MM.1S (cell line): Measurements from ENCODE around the gene HINT2.

ENCODE experiments used
- DNase-seq: peaks from one replicate; pipeline ENCODE4 v3.0.0-alpha.2; 2015
- H2AFZ ChIP-seq: fragments of 300-600 bp; sonication (generic); 2 replicates; pipeline ENCODE4 v1.6.0; 2016; ENCODE audit warnings: antibody characterized with exemption, low read length
- H3F3A ChIP-seq: fragments of 300-600 bp; sonication (generic); 2 replicates; pipeline ENCODE4 v1.6.1; 2016; ENCODE audit warnings: mild to moderate bottlenecking, antibody characterized with exemption, low read length, moderate library complexity, mixed read lengths; ENCODE audit not compliant: insufficient read depth
- H3K27ac ChIP-seq: fragments of 300-600 bp; sonication (generic); 2 replicates; pipeline ENCODE4 v1.5.1; 2016; ENCODE audit warnings: mild to moderate bottlenecking, low read length
- H3K27me3 ChIP-seq: fragments of 300-600 bp; sonication (generic); replicated peaks from 2 replicates; pipeline ENCODE4 v1.6.0; 2016; ENCODE audit warnings: low read length; ENCODE audit not compliant: insufficient read depth
- H3K36me3 ChIP-seq: fragments of 300-600 bp; sonication (generic); replicated peaks from 2 replicates; pipeline ENCODE4 v1.6.1; 2016; ENCODE audit warnings: mild to moderate bottlenecking, low read length, mixed read lengths; ENCODE audit not compliant: insufficient read depth
- H3K4me1 ChIP-seq: fragments of 300-600 bp; sonication (generic); 2 replicates; pipeline ENCODE4 v1.6.1; 2016; ENCODE audit warnings: low read length, mixed read lengths
- H3K4me2 ChIP-seq: fragments of 300-600 bp; sonication (generic); 2 replicates; pipeline ENCODE4 v1.6.0; 2016; ENCODE audit warnings: low read depth, low read length
- H3K4me3 ChIP-seq: fragments of 300-600 bp; sonication (generic); 2 replicates; pipeline ENCODE4 v1.5.1; 2016; ENCODE audit warnings: low read length, mixed read lengths
- H3K79me2 ChIP-seq: fragments of 300-600 bp; sonication (generic); 2 replicates; pipeline ENCODE4 v1.6.1; 2016; ENCODE audit warnings: mixed run types, low read length, mixed read lengths
- H3K9ac ChIP-seq: fragments of 300-600 bp; sonication (generic); 2 replicates; pipeline ENCODE4 v1.6.1; 2016; ENCODE audit warnings: low read length, mixed read lengths
- H3K9me2 ChIP-seq: fragments of 300-600 bp; sonication (generic); replicated peaks from 2 replicates; pipeline ENCODE4 v1.6.1; 2016; ENCODE audit warnings: mild to moderate bottlenecking, low read length, mixed read lengths; ENCODE audit not compliant: insufficient read depth
- H3K9me3 ChIP-seq: fragments of 300-600 bp; sonication (generic); replicated peaks from 2 replicates; pipeline ENCODE4 v1.6.1; 2016; ENCODE audit warnings: mild to moderate bottlenecking, low read length, mixed read lengths; ENCODE audit not compliant: insufficient read depth
- H4K20me1 ChIP-seq: fragments of 300-600 bp; sonication (generic); 2 replicates; pipeline ENCODE4 v1.6.1; 2016; ENCODE audit warnings: mild to moderate bottlenecking, low read length, moderate library complexity, mixed read lengths; ENCODE audit not compliant: insufficient read depth
- CTCF ChIP-seq: fragments of 300-600 bp; sonication (generic); IDR thresholded peaks from 2 replicates; pipeline ENCODE4 v1.5.1; 2016; ENCODE audit warnings: antibody characterized with exemption, low read length, mixed read lengths
- EZH2 ChIP-seq: fragments of 300-600 bp; sonication (generic); optimal IDR thresholded peaks from 2 replicates; pipeline ENCODE3; 2017; ENCODE audit warnings: low read depth, mild to moderate bottlenecking, antibody characterized with exemption, low read length, mixed read lengths
- EZH2phosphoT487 ChIP-seq: fragments of 300-600 bp; sonication (generic); IDR thresholded peaks from 2 replicates; pipeline ENCODE4 v1.6.1; 2018; ENCODE audit warnings: antibody characterized with exemption, low read length

HINT2 gene

GRCh38 chr9:35776018-35776417 lies 38.8 kb downstream of the HINT2 start:
- Histone ChIP-seq H3K4me2 (no peak overlapping the region), H3K4me1 (no peaks in the 10 kb centered on the region), H3K9me2 (no peaks in the 10 kb centered on the region), H3K27me3 (no peaks in the 10 kb centered on the region), H3K27ac (no peak overlapping the region), H3F3A (no peaks in the 10 kb centered on the region), H3K79me2 (no peaks in the 10 kb centered on the region), H3K9ac (no peak overlapping the region), H2AFZ (no peak overlapping the region), H4K20me1 (no peaks in the 10 kb centered on the region), H3K9me3 (no peaks in the 10 kb centered on the region), H3K36me3 (no peaks in the 10 kb centered on the region), H3K4me3 (no peak overlapping the region)
- no peak for DNase-seq
- TF ChIP-seq CTCF (no peak), EZH2 (no peak), EZH2phosphoT487 (no peak)

- Histone ChIP-seq H3K9me3 (no peaks in the 10 kb centered on the region), H2AFZ (no peak overlapping the region), H3K79me2 (no peaks in the 10 kb centered on the region), H3K9ac (no peak overlapping the region), H3K36me3 (no peaks in the 10 kb centered on the region), H3K27ac (no peak overlapping the region), H4K20me1 (no peaks in the 10 kb centered on the region), H3F3A (no peaks in the 10 kb centered on the region), H3K4me3 (no peak overlapping the region), H3K4me2 (no peak overlapping the region), H3K4me1 (no peaks in the 10 kb centered on the region), H3K27me3 (no peaks in the 10 kb centered on the region), H3K9me2 (no peaks in the 10 kb centered on the region)
- no peak for DNase-seq
- TF ChIP-seq EZH2 = no peak
- no peak for TF ChIP-seq EZH2phosphoT487
- no peak for TF ChIP-seq CTCF
These were observed 39.8 kb downstream of the HINT2 start for GRCh38 chr9:35774907-35775635.

GRCh38 chr9:35771943-35772342 lies 42.9 kb downstream of the HINT2 start:
- H3K36me3 ChIP-seq = no peaks in the 10 kb centered on the region
- no peaks in the 10 kb centered on the region for H4K20me1 ChIP-seq
- no peaks in the 10 kb centered on the region for H3K9me2 ChIP-seq
- DNase-seq = no peak
- no peaks in the 10 kb centered on the region for H3K9me3 ChIP-seq
- no peaks in the 10 kb centered on the region for H3F3A ChIP-seq
- no peak overlapping the region for H3K27ac ChIP-seq
- no peak overlapping the region for H3K9ac ChIP-seq
- no peak overlapping the region for H3K4me2 ChIP-seq
- no peak overlapping the region for H3K4me3 ChIP-seq
- H3K27me3 ChIP-seq = no peaks in the 10 kb centered on the region
- peaks cover 12% of the 10 kb centered on the region; the same call in 1 of the 2 replicates for H3K79me2 ChIP-seq
- no peaks in the 10 kb centered on the region for H3K4me1 ChIP-seq
- no peak overlapping the region for H2AFZ ChIP-seq
- no peak for TF ChIP-seq EZH2phosphoT487
- TF ChIP-seq EZH2 = no peak

GRCh38 chr9:35771534-35771933 lies 43.3 kb downstream of the HINT2 start:
- H3K9me2 ChIP-seq = no peaks in the 10 kb centered on the region
- H3K27me3 ChIP-seq = no peaks in the 10 kb centered on the region
- no peaks in the 10 kb centered on the region for H3K9me3 ChIP-seq
- H3K36me3 ChIP-seq = no peaks in the 10 kb centered on the region
- H3K4me1 ChIP-seq = no peaks in the 10 kb centered on the region
- H3K27ac ChIP-seq = no peak overlapping the region
- H4K20me1 ChIP-seq = no peaks in the 10 kb centered on the region
- no peak overlapping the region for H2AFZ ChIP-seq
- no peaks in the 10 kb centered on the region for H3F3A ChIP-seq
- H3K4me3 ChIP-seq = no peak overlapping the region
- TF ChIP-seq CTCF = no peak
- no peak for TF ChIP-seq EZH2
- TF ChIP-seq EZH2phosphoT487 = no peak
- H3K9ac ChIP-seq = no peak overlapping the region
- no peak for DNase-seq
- H3K79me2 ChIP-seq = peaks cover 15% of the 10 kb centered on the region; the same call in 1 of the 2 replicates
- H3K4me2 ChIP-seq = no peak overlapping the region
